Measurements from ENCODE around the gene ITFG2.

The ITFG2 gene

DNA sequence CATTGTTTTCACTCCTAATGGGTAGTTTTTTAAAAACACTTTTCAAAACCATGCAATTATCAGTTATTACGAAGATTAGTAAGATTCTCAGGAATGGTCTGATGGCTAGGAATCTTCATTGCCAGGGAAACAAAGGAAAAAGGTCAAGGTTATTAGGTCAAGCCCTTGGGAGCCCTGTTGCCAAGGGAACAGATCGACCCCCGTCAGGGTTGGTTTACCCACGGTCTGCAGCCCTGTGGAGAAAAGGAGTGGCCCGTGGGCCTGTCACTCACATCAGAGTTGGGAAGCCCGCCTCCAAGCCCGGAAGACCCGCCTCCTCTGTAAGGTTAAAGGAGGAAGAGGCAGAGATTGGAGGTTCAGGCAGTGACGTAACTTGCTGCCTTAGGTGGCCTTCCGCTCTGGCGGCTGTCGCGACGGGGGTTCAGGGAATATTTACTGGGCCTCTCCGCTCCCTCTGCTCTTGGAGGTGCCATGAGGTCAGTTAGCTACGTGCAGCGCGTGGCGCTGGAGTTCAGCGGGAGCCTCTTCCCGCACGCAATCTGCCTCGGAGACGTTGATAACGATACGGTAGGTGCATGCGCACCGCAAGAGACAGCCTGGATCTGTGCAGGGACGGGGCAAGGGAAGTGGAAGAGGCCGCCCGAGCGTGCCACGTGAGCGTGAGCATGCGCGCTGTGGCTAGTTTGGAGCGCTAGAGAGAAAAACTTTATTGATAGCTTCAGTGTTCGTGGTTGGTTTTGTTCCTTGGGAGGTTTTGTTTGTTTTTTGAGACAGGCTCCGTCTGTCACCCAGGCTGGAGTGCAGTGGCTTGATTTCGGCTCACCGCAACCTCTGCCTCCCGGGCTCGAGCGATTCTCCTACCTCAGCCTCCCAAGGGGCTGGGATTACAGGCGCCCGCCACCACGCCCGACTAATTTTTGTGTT lies at the start of gene ITFG2:
ITFG2 (plus strand) TSS at position 379 of the 924 bp plus-strand sequence; CDS start at position 472, 93 bp downstream.
- H3K36me3 ChIP-seq (ENCODE audit: insufficient read depth, low read length) = no peaks in the 10 kb centered on the region

DNA sequence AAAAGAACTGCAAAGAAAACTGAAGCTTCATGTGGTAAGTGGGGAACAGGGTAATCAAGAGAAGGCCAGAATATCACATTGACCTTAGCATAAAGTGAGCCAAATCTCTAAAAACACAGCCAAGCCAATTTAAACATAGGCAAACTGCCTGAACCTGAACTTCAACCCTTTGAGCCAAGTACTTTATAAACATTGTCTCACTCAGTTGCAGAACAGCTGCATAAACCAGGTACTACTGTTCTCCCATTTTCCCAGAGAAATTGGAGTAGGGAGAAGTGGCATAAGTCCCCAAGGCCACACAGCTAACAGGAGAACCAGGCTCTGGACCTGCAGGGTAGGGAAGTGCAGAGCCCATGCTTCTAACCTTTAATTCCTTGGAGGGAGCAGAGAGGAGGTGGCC lies 48.1 kb upstream of the ITFG2 start:
- Histone ChIP-seq H3K9me2 (replicated peaks; ENCODE audit: low read depth, low read length) (no peaks in the 10 kb centered on the region), H3K9me3 (ENCODE audit: insufficient read depth, low read depth, low read length) (no peaks in the 10 kb centered on the region), H3F3A (ENCODE audit: low read depth) (no peaks in the 10 kb centered on the region), H4K20me1 (ENCODE audit: insufficient read depth, low read length, poor library complexity, severe bottlenecking) (no peaks in the 10 kb centered on the region), H3K36me3 (ENCODE audit: insufficient read depth, low read length) (no peaks in the 10 kb centered on the region), H3K79me2 (ENCODE audit: insufficient read depth, low read length) (no peaks in the 10 kb centered on the region), H2AFZ (ENCODE audit: low read length) (no peak overlapping the region), H3K27me3 (ENCODE audit: insufficient read depth, low read length, poor library complexity, severe bottlenecking) (no peaks in the 10 kb centered on the region), H3K4me3 (ENCODE audit: low read length, poor library complexity, severe bottlenecking) (no peak overlapping the region), H3K4me1 (ENCODE audit: insufficient read depth, low read length, poor library complexity, severe bottlenecking) (no peaks in the 10 kb centered on the region), H3K9ac (ENCODE audit: low read depth, low read length, poor library complexity, severe bottlenecking) (no peak overlapping the region), H3K4me2 (ENCODE audit: low read depth, low read length, poor library complexity, severe bottlenecking) (no peak overlapping the region)
- TF ChIP-seq, protein P1, sequence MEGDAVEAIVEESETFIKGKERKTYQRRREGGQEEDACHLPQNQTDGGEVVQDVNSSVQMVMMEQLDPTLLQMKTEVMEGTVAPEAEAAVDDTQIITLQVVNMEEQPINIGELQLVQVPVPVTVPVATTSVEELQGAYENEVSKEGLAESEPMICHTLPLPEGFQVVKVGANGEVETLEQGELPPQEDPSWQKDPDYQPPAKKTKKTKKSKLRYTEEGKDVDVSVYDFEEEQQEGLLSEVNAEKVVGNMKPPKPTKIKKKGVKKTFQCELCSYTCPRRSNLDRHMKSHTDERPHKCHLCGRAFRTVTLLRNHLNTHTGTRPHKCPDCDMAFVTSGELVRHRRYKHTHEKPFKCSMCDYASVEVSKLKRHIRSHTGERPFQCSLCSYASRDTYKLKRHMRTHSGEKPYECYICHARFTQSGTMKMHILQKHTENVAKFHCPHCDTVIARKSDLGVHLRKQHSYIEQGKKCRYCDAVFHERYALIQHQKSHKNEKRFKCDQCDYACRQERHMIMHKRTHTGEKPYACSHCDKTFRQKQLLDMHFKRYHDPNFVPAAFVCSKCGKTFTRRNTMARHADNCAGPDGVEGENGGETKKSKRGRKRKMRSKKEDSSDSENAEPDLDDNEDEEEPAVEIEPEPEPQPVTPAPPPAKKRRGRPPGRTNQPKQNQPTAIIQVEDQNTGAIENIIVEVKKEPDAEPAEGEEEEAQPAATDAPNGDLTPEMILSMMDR (conservative IDR thresholded peaks at IDR 0.05; ENCODE audit: low read length) = no peak
- TF ChIP-seq EZH2phosphoT487 (IDR thresholded peaks at IDR 0.05; ENCODE audit: borderline replicate concordance) = no peak

More for the DNA sequence above, at the start of gene ITFG2:
- Histone ChIP-seq H3K4me3 (ENCODE audit: low read length, poor library complexity, severe bottlenecking) (peak within 1 kb of the TSS; percentile 89), H2AFZ (ENCODE audit: low read length) (peak within 1 kb of the TSS; percentile 98), H3K4me1 (ENCODE audit: insufficient read depth, low read length, poor library complexity, severe bottlenecking) (no peaks in the 10 kb centered on the region), H3K9me2 (replicated peaks; ENCODE audit: low read depth, low read length) (no peaks in the 10 kb centered on the region), H3K79me2 (ENCODE audit: insufficient read depth, low read length) (peaks cover 34% of the 10 kb centered on the region), H3K9ac (ENCODE audit: low read depth, low read length, poor library complexity, severe bottlenecking) (peak within 1 kb of the TSS; percentile 84), H3K4me2 (ENCODE audit: low read depth, low read length, poor library complexity, severe bottlenecking) (peak within 1 kb of the TSS; percentile 94), H4K20me1 (ENCODE audit: insufficient read depth, low read length, poor library complexity, severe bottlenecking) (no peaks in the 10 kb centered on the region), H3K27me3 (ENCODE audit: insufficient read depth, low read length, poor library complexity, severe bottlenecking) (no peaks in the 10 kb centered on the region), H3F3A (ENCODE audit: low read depth) (no peaks in the 10 kb centered on the region), H3K9me3 (ENCODE audit: insufficient read depth, low read depth, low read length) (no peaks in the 10 kb centered on the region)
- no peak for TF ChIP-seq EZH2phosphoT487 (IDR thresholded peaks at IDR 0.05; ENCODE audit: borderline replicate concordance)
- TF ChIP-seq, protein P1 (conservative IDR thresholded peaks at IDR 0.05; ENCODE audit: low read length) = no peak

DNA sequence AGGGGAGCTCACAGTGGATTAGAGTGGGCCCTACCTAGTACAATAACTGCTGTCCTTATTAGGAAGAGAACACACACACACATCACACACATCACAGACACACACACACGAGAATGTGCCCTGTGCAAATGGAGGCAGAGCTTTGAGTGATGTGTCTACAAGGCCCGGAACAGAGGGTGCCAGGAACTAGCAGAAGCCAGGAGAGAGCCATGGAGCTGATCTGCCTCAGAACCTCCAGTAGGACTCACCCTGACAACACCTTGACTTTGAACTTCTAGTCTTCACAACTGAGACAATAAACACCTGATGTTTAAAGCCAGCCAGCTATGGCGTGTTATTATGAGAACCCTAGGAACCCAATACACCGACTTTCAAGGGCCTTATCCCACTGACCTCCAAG lies 47.4 kb upstream of the ITFG2 start:
- no peaks in the 10 kb centered on the region for H4K20me1 ChIP-seq (ENCODE audit: insufficient read depth, low read length, poor library complexity, severe bottlenecking)
- H3F3A ChIP-seq (ENCODE audit: low read depth) = no peaks in the 10 kb centered on the region
- no peaks in the 10 kb centered on the region for H3K4me1 ChIP-seq (ENCODE audit: insufficient read depth, low read length, poor library complexity, severe bottlenecking)
- no peak overlapping the region for H3K9ac ChIP-seq (ENCODE audit: low read depth, low read length, poor library complexity, severe bottlenecking)
- no peak overlapping the region for H3K4me2 ChIP-seq (ENCODE audit: low read depth, low read length, poor library complexity, severe bottlenecking)
- no peaks in the 10 kb centered on the region for H3K36me3 ChIP-seq (ENCODE audit: insufficient read depth, low read length)
- H2AFZ ChIP-seq (ENCODE audit: low read length) = no peak overlapping the region
- no peak overlapping the region for H3K4me3 ChIP-seq (ENCODE audit: low read length, poor library complexity, severe bottlenecking)
- no peaks in the 10 kb centered on the region for H3K27me3 ChIP-seq (ENCODE audit: insufficient read depth, low read length, poor library complexity, severe bottlenecking)
- TF ChIP-seq EZH2phosphoT487 (IDR thresholded peaks at IDR 0.05; ENCODE audit: borderline replicate concordance) = no peak
- no peaks in the 10 kb centered on the region for H3K9me2 ChIP-seq (replicated peaks; ENCODE audit: low read depth, low read length)
- no peaks in the 10 kb centered on the region for H3K79me2 ChIP-seq (ENCODE audit: insufficient read depth, low read length)
- no peaks in the 10 kb centered on the region for H3K9me3 ChIP-seq (ENCODE audit: insufficient read depth, low read depth, low read length)

All from Loucy (cell line).